GM19023 (cell line): Measurements from ENCODE around the gene KLHL25.

Experiments
- ATAC-seq: cut with Tn5 transposase; IDR thresholded peaks from one replicate; pipeline ENCODE4 v1.9.1; 2021; ENCODE audit warnings: mild to moderate bottlenecking, moderate library complexity; ENCODE audit not compliant: unreplicated experiment

KLHL25 gene

GRCh38 chr15:85749261-85750151 is 45.2 kb downstream of the KLHL25 start:
- ATAC-seq, result no peak

DNA sequence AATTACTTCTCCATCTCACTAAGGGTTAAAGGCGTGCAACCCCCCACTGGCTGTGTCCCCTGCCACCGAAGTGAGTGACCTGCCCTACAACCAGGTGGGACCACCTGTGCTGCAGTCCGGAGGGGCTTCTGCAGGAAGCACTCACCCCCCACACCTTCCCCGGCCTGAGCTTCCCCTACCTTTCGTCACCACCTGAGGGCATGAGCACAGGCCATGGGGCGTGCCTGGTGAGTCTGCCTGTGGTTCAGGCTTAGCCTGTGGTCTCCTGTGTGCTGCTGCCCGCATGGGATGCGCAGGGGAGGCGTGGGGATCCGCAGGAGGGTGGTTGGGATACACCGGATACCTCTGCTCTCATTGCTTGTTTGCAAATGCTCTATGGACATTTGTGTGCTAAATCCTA is 46.0 kb downstream of the KLHL25 start:
- ATAC-seq, result no peak

GRCh38 chr15:85748176-85748575 is 46.5 kb downstream of the KLHL25 start:
- no peak for ATAC-seq

DNA sequence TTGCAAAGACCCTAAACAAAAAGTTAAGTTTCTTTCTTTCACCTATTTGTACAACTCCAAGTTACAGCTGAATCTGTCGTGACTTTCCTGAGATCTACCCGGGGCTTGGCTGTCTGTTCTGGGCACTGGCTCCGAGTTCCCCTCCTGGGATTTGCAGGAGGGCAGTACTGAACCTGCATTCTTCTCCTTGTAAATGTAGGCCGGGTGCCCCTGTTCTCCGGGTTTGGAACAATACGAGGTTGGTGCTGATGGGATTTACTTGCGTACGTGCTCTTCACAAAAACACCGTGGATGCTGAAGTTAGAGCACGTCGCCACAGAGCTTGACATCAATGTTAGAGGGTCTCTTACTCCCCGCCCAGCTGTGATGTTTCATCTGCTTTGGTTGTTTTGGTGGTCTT is 48.1 kb downstream of the KLHL25 start:
- no peak for ATAC-seq

DNA sequence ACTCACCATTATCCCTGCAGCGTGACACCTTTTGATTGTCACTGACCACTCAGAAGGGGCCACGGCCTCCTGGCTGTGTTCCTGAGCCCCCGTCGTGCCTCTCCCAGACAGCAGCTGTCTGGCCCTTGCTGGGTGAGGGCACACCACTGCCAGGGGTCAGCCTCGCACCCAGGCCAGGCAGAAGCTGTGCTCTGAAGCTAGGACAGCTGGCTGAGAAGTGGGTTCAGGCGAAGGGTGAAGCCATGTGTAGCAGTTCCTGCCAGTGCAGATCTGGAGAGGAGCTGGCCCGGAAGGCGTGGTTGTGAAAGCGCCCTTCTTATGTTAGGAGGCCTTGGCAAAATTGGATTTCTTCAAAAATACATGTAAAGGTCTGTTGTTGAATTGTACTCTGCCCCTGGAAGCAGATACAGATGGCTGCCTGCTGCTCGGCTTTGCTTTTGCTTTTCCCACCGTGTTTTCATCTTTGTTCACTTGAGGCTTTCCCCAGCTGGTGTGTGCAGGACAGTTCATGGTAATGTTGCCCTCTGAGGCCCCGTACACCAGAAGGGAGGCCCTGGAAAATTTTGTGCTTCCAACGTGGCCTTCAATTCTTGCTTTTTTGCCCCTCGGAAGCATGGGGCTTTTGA is 49.1 kb downstream of the KLHL25 start:
- no peak for ATAC-seq

- no peak for ATAC-seq
These were observed 49.7 kb downstream of the KLHL25 start for GRCh38 chr15:85745023-85745422.

- no peak for ATAC-seq
These were observed 50.1 kb downstream of the KLHL25 start for GRCh38 chr15:85744579-85744978.

DNA sequence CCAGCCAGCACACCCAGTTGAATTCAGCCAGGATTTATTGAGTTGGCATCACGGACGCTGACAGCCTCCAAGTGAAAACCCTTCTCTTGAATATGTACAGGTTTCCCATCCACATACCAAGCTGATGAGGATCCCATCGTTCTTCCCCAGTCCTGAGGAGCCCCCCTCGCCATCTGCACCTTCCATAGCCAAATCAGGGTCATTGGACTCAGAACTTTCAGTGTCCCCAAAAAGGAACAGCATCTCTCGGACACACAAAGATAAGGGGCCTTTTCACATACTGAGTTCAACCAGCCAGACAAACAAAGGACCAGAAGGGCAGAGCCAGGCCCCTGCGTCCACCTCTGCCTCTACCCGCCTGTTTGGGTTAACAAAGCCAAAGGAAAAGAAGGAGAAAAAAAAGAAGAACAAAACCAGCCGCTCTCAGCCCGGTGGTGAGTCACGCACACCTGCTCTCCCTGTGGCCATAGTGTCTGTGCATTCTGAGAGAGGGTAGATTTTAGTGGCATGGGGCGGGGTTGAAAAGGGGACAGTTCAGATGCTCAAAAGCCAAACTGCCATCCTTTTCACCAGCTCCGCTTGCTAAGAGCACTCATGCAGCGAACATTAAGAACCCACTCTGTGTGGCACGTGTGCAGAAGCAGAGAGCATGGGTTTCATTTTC is 51.2 kb downstream of the KLHL25 start:
- no peak for ATAC-seq

- no peak for ATAC-seq
These were observed 52.4 kb downstream of the KLHL25 start for GRCh38 chr15:85742186-85742821.

DNA sequence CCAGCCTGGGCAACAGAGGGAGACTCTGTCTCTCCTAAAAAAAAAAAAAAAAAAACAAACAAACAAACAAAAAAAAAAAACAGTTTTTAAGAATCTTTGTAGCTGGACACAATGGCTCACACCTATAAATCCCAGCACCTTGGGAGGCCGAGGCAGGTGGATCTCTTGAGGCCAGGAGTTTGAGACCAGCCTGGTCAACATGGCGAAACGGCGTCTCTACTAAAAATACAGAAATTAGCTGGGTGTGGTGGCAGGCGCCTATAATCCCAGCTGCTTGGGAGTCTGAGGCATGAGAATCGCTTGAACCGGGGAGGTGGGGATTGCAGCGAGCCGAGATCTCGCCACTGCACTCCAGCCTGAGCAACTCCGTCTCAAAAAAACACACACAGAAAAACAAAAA is 53.1 kb downstream of the KLHL25 start:
- ATAC-seq, result no peak

DNA sequence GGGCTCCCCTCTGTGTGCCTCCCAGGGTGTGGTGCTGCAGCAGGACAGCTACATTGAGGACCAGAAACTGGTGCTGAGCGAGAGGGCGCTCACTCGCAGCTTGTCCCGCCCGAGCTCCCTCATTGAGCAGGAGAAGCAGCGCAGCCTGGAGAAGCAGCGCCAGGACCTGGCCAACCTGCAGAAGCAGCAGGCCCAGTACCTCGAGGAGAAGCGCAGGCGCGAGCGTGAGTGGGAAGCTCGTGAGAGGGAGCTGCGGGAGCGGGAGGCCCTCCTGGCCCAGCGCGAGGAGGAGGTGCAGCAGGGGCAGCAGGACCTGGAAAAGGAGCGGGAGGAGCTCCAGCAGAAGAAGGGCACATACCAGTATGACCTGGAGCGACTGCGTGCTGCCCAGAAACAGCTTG is 53.7 kb downstream of the KLHL25 start:
- no peak for ATAC-seq

- ATAC-seq, result no peak
These were observed 57.7 kb downstream of the KLHL25 start for GRCh38 chr15:85737061-85737460.

GRCh38 chr15:85733416-85733815 is 61.3 kb downstream of the KLHL25 start:
- no peak for ATAC-seq

GRCh38 chr15:85730001-85730820 is 64.5 kb downstream of the KLHL25 start:
- no peak for ATAC-seq

GRCh38 chr15:85727068-85727467 is 67.7 kb downstream of the KLHL25 start:
- ATAC-seq, result no peak

DNA sequence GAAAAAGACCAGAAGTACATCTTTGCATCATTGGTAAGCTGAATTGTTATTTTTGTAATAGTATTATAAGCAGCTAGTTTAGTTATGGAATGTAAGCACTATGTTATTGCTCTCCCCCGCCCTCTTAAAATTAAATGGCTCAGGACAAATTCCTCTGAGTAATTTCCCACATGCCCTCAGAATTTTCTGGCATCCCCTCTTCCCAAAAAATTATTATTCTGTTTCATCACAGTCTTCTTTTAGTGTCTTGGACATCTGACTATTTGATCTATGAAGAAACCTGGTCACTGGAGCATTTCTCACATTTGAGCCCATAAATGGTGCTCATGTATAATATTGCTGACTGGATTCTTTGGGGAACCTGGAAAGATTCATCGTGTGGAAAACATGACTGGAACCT is 68.3 kb downstream of the KLHL25 start:
- ATAC-seq, result no peak

DNA sequence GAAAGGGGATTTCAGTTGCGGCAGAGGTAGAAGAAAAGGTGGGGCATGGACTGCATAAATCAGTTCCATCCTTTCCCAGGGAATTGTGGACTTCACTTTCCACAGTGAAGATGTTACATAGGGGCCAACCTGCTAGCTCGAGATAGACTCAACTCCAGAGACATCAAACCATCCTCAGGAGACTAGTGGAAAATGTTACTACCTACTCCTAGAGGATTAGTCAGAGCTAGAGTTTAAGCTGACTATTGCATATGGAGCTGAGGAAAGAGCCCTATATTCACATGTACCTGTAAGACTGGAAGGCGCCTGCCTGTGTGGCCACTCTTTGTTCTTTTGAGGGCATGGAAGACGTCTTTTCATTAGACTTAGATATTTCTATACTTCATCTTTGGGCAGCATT is 69.2 kb downstream of the KLHL25 start:
- no peak for ATAC-seq

DNA sequence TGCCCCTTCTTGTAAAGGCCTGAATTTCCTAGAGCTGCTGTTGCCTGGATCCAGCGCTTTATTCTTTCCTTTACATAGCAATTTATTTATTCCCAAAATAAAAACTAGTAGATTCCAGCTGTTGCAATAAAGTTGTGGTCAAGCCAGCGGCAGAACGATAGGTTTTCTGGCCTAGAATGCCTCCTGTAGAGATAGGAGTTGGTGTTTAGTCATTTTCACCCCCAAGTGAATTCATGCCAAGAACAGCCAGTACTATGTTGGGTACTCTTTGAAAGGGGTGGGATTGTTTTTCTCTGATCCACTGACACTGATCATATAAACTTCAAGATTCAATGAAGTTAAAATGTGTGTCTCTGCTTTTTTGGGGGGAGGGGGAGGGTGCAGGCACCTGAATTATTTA is 69.7 kb downstream of the KLHL25 start:
- ATAC-seq, result no peak

DNA sequence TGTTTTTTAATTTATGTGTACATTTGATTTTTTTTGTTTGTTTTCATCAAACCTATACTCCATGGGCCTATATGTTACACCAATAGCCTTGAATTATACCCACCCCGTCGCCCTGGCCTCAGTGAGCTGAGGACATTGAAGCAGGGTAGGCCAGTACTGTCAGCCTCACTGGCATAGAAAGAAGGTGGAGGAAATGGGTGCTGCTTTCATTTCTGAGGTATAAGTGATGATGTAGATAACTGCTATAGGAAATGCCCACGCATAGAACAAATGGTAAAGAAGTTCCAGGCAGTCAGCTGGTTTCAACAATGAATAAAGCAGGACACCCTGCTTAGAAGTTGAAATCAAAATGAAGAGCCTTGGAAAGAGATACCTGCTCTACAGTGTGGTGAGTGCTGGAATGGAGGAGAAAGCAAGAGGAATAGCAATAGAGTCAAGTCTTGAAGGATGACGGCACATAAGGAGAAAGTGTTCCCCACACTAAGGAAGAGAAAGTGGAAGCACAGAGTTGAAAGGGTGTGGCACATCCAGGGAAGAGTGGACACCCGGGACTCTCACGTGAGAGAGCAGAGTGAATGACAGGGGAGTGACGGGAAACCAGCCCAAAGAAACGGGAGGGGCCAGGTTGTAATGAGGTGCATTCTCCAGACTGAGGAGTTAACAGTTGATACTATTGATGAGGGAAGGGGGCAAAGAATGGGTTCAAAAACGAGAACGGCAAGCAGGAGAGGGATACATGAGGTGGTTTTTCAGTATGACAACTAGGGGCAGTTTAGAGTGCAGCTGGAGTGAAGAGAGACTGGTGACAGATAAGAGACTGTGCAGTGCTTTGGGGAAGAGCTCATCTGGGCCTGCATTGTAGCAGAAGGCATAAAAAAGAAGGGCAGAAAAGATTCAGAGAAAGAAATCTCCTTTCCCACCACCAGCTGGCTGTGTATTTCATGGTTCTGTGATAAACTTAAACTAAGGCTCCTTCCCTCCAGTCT is 70.5 kb downstream of the KLHL25 start:
- ATAC-seq, result no peak
